GM19351 (cell line): ENCODE data around the gene MAML3.

Experiments
- ATAC-seq: cut with Tn5 transposase; IDR thresholded peaks from one replicate; pipeline ENCODE4 v1.9.1; 2021; ENCODE audit warnings: mild to moderate bottlenecking, moderate library complexity; ENCODE audit not compliant: unreplicated experiment

The MAML3 gene

DNA sequence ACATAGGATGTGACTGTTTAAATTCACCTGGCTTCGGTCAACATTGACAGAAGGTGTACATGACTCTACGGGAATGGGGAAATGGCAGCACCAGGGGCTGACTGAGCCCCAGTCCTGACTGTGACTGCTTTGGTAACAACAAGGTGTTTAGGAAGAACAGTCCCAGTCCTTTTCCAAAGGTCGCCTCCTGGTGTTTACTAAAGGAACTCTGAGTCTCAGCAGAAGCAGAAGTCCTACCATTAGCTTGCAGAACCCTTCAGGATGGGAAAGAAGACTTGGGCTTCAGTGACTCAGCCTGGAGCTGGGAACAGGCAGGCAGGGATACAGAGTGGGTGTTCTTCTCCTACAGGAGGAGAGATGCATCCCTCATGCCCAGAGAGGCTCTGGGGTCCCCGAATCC lies 385.1 kb downstream of the MAML3 start:
- no peak for ATAC-seq

DNA sequence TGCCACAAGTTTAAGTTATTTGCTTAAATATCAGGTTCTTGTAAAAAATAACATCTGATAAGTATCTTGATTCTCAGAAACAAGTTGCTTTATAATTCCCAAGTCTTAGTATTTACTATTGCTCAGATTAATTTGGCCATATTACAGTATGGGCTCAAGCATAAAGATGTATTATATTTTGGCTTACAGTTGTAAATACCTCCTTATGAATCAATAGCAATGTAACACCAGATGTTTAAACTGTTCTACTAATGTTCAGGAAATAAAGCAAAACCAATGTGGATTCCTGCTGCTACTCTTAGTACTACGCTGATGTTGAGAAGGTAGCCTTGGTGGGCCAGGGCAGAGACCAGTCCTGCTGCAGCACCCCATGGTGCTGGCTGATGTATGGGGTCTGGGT lies 385.6 kb downstream of the MAML3 start:
- no peak for ATAC-seq

DNA sequence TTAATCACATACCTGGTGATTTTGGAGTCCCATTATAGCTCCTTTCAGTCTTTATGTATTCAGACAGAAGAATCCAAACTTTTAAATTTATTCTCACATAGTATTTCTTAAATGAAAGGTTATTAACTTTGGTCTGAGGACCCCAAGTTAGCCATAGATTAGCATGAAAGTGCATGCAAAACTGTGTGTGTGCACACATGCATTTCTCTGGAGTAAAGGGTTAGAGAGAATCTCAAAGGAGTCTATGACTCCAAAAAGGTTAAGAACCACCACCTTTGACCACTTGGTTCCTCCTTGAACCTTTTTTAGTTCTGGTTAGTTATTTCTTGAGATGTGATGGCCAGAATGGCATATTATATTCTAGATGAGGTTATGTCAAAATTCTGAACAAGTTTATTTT lies 386.4 kb downstream of the MAML3 start:
- no peak for ATAC-seq

DNA sequence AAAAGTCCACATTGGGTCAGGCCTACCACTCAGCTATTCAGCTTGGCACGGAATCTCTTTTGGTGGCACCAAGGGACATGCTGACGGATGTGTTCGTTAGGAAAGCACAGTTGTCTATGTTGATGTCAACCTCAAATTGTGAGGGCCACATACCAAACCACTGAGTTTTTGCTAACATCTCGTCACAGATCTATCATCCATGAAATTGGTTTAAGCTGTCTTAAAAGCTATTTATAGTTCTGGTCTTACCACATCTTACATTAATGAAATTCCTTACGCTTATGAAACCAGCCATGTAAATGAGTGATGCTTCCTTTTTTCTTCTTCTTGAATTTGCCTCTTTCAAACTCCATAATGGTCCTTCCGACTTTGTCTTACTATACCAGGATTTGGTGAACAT lies 386.8 kb downstream of the MAML3 start:
- ATAC-seq, result peak; percentile 49

- no peak for ATAC-seq
These were observed 389.2 kb downstream of the MAML3 start for GRCh38 chr4:139764686-139765310.

- ATAC-seq, result no peak
These were observed 389.8 kb downstream of the MAML3 start for GRCh38 chr4:139764182-139764581.

DNA sequence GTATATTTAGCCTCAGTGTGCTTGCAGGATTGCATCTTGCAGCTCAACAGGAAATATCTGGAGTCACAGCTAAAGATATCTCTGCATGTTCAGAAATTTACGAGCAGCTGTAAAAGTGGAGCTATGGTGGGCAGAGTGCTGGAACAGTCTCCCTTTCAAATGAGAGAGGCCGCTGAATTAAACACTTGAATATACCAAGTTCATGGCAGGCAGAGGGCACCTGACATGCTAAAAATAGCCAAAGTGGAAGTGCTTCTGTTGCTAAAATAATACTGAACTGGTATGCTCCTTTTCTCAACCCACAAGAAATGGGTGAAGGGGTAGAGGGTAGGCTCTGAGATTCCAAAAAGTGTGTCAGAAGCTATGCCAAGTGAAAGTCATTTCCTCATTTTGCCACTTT lies 390.3 kb downstream of the MAML3 start:
- ATAC-seq, result no peak

- ATAC-seq, result no peak
These were observed 390.8 kb downstream of the MAML3 start for GRCh38 chr4:139763205-139763604.

DNA sequence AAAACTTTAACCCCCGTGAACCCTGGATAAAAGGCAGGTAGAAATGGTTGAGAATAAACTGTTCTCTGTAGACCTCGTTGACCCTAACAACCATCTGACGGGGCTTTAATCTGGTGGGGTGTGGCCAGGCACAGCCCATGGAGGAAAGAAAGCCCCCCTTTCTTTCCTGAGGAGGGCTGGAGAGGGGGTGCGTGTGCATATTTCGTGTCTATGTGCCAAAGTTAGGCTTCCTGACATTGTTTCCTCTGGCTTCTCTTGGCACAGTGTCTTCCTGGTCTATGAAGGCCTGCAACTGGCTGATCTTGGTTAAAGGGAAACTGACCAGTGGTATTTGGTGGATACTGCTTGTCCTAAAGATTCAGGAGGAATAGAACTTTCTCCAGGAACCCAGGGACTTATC lies 391.3 kb downstream of the MAML3 start:
- ATAC-seq, result no peak

- ATAC-seq, result peak; percentile 85
These were observed 392.5 kb downstream of the MAML3 start for GRCh38 chr4:139761461-139761860.

- ATAC-seq, result no peak
These were observed 393.4 kb downstream of the MAML3 start for GRCh38 chr4:139760567-139760966.

DNA sequence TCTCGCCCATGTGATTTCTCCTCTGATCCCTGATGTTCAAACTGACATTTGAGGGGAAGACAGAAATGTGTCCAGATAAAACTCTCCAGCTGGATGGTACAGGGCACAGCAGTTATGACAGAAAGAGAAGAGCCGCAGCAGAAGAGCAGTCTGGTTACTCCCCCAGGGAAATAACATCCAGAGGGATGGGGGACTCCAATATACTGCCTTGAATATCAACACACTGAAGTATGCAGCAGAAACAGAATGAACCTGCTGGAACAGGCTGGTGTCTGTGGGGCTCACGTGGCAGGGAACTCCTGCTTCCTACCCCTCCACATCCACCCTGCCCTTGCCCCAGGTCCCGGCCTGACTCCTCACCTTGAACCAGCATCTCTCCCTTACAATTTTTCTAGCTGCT lies 394.9 kb downstream of the MAML3 start:
- ATAC-seq, result no peak

DNA sequence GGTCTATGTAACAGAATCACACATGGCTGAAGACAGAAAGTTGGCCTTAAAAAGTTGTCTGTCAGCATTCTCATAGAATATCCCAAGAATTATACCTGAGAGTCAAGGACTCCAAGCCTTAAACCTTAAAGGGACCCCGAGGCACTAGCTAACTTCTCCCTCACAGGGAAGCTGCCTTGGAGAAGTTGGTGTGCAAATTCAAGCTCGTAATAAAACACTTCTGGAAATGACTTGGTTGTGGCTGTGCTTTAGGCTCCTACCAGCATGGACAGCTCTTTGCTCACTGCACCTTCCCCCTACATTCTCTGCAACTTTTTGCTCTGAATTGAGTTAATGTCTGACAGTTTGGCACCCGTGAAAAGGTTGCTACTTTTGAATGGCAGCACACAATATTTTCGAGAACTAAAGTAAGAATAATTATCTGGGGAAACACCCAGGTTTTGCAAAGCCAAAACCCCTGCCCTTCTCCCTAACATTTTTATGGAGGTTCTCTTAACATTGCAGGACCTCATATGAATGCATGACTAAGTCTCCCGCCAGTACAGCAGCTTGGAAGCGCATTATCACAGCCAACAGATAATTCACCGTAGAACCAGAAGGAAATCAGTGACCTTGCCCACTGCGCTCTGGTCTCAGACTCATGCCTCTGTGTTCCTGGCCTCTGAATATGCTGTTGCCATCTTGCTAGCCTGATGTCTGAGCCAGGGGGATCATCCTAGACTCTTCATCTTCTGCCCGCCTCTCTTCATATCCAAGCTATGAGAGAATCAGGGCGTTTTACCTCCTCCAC lies 397.4 kb downstream of the MAML3 start:
- ATAC-seq, result no peak

DNA sequence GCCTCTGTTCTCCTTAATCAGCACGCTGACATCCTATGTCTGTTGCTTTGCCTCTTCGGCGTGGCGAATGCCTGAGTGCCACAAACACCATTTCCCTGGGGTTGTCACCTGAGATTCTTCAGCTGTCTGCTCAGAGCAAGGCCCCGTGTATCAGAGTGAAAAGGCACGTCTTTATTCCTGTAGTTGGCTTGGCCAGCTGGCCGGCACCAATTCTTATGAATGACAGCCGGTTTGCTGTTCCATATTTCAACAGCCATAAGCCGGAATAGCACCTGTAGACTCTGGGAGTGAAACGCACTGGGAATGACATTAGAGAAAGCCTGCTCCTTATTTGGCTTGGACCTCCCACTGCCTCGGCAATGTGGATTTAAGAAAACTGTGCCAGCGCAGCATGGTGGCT lies 399.0 kb downstream of the MAML3 start:
- ATAC-seq, result no peak

DNA sequence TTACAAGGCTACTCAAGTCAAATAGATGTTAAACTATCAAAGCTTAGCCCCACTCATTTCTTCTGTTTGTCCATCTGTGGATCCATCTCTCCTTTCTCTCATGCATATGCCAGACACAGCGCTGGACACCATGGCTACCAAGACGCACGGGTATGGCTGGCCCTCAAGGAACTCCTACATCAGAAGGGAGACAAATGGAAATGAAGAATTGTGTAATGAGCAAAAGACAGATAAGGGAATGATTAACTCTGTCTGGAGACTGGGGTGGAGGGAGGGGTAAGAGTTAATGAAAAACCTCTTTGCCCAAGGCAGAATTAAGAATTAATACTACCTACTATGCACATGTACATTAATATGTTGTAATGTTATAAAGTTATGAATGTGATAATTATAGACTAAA lies 400.3 kb downstream of the MAML3 start:
- ATAC-seq, result no peak

DNA sequence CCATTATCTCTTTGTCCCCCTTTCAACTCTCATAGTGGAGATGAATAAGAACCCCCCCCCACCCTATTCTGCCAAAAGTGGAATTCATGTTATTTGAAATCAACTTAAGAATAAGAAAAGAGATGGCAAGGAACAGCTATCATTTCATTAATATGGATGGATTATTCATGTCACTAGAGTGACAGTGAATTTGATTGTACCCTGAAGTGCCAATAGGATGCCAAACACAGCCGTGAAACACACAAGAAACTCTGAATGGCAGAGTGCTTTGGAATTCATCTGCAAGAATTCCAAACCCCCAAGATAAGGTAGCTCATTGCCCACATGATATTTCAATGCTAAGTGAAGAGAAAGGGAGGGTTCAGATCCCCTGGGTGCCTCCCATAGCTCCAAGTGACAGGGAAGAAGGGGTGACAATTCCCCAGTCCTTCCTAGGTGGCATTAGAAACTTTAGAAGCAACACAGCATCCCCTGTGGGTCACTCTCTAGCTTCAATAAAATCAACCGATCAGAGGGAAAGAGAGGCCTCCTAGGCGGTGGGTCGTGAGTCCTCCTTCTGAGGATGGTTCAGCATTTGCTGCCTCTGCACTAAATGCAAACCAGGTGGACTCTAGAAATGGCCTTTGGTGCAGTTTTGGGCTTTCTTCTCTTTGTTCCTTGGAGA lies 404.0 kb downstream of the MAML3 start:
- no peak for ATAC-seq

- ATAC-seq, result no peak
These were observed 404.6 kb downstream of the MAML3 start for GRCh38 chr4:139749338-139749737.

DNA sequence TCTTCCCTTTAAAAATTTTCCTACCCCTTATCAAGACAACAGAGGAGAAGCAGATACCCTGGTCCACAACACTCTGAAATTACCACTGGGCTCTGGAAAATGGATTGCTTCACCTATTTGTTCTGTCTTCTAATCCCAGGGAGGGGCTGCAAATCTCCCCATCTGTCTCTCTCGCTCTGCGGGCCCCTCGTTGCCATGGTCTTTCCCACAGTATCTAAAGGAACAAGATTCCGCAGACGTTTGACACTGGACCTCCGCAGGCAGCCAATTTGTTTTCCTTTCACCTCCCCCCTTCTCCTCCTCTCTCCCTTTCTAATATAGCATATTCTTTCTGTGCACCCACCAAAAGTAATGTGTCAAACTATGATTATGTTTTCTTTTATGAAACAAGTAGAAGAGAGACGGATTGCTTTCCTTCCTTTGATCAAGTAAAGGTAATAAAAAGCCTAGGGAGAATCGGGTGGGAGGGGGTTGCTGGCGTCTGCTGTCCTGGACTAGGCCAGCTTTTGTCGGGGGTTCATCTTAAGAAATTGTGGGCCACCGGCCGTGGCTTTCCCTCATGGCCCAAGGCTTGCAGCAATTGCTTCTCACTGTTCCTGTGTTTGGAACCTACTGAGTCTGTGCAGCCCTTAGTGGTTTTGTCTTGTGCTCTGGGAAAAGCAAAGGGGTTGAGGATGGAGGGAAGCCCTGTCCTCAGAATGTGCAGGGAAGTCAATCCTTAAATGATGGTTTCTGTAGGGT lies 407.4 kb downstream of the MAML3 start:
- ATAC-seq, result no peak

- no peak for ATAC-seq
These were observed 408.8 kb downstream of the MAML3 start for GRCh38 chr4:139745111-139745639.

GRCh38 chr4:139744232-139744631 lies 409.8 kb downstream of the MAML3 start:
- no peak for ATAC-seq

DNA sequence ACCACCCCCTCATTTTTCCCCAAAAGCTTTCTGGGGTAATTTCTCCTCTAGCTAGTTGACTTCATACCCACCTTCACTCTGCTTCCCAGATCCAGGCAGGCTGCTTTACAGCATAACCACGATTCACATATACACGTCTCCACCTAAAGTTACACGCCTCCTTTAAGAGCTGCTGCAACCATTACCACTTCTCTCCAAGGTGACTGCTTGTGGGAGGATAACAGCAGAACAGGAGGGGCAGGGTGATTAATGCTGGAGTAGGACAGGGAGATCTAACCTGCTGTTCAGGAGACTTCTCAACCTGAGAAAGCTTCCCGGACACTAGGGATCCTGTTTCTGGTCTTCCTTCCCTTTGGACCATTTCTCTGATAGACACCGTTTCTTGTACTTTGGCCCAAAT lies 411.0 kb downstream of the MAML3 start:
- ATAC-seq, result no peak
